Keratinocyte (primary cell): ENCODE measurements around the gene IL1RAPL1.

ENCODE experiments used
- CTCF ChIP-seq, 3 experiments: IDR thresholded peaks in 1 of 3; conservative IDR thresholded peaks in 1 of 3; optimal IDR thresholded peaks in 1 of 3; 2 replicates in 2 of 3; 3 replicates in 1 of 3; pipeline versions ENCODE3 to v1.5.1; 2011; ENCODE audit warnings: low read length in 3 of 3, mild to moderate bottlenecking in 3 of 3, moderate library complexity in 2 of 3, control low read depth in 1 of 3, inconsistent platforms in 1 of 3; ENCODE audit not compliant: insufficient read depth in 2 of 3; ENCODE audit errors: extremely low read depth in 1 of 3
- EZH2 ChIP-seq: IDR thresholded peaks from one replicate; pipeline ENCODE4 v1.6.1; 2012; ENCODE audit warnings: inconsistent platforms, mild to moderate bottlenecking, low read length, moderate library complexity

DNA sequence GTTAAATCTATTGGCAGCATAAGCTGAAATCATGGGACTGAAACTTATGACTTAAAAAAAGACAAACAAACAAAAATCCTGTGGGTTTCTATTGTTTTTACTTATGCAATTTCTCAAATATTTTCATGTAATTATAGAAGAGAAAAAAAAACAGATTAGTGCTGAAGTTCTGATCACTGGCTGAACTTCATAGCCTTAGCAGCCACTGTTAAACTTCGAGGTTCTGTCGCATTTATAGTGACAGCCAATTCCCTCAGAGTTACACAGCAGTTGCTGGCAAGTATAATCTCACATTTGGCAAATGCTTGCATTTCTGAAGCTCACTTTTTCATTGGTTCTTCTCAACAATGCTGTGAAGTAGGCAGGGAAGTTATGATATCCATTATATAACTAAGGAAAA lies 879.2 kb downstream of the IL1RAPL1 start:
- TF ChIP-seq CTCF (optimal IDR thresholded peaks at IDR 0.05 in 1 of 3, IDR thresholded peaks at IDR 0.05 in 1 of 3, conservative IDR thresholded peaks at IDR 0.05 in 1 of 3; ENCODE audit: extremely low read depth in 1 of 3, insufficient read depth in 2 of 3, low read length in 3 of 3) (no peak), EZH2 (no peak)
